HCT116 (cell line): ENCODE measurements around the gene ZDHHC14. TPM values are rescaled to one million over a fixed set of nuclear protein-coding genes. Genes with fewer than 3 reads are reported as not detected.

Experiments
- ATAC-seq: fragments of 200-7000 bp; cut with Tn5 transposase; 2 replicates; pipeline ENCODE4 v1.9.1; 2020; ENCODE audit warnings: mild to moderate bottlenecking, moderate library complexity
- BruUV-seq: library from RNA; stranded (reverse); fragments of 400-500 nt; replicated peaks from 2 replicates; lab custom pipeline; 2021; lab: Mats Ljungman, UMichigan
- CTCF ChIA-PET: fragments of 300-600 bp; sonication (Branson Sonifier 250); formaldehyde crosslinking; loops from one replicate; lab custom pipeline; 2021; ENCODE audit warnings: antibody characterized with exemption; lab: Charles Lee
- POLR2A ChIA-PET: fragments of 300-600, 350-600 bp; sonication (Branson Sonifier 250); formaldehyde crosslinking; loops from one replicate; lab custom pipeline; 2021; ENCODE audit warnings: antibody characterized with exemption; lab: Charles Lee
- RAD21 ChIA-PET, 2 experiments: fragments of 300-600 bp; sonication (Branson Sonifier 250); formaldehyde crosslinking; loops; one replicate each; lab custom pipeline; 2023; ENCODE audit warnings: low total read pairs in 2 of 2; ENCODE audit not compliant: uncharacterized antibody in 2 of 2, unreplicated experiment in 2 of 2, low non-redundant PET in 1 of 2; lab: Charles Lee
- DNase-seq: peaks from one replicate; pipeline ENCODE4 v3.0.0-alpha.2; 2010; ENCODE audit warnings: low read depth, low spot score
- H2AFZ ChIP-seq: fragments of 200-600 bp; shearing (Covaris generic), sonication (generic); 2 replicates; pipeline ENCODE4 v1.6.1; 2017; ENCODE audit warnings: low read depth, mixed run types, mixed read lengths, antibody characterized with exemption, low read length; ENCODE audit not compliant: poor library complexity, severe bottlenecking
- H3K27ac ChIP-seq: 2 replicates; pipeline ENCODE4 v1.5.1; 2012; ENCODE audit warnings: low read depth, low read length
- H3K27me3 ChIP-seq: fragments of 200-600 bp; sonication (generic); 2 replicates; pipeline ENCODE4 v1.6.1; 2016; ENCODE audit warnings: mixed run types, low read length, mixed read lengths; ENCODE audit not compliant: insufficient read depth
- H3K36me3 ChIP-seq, 2 experiments: fragments of 200-500 bp in 1 of 2; fragments of 200-600 bp in 1 of 2; sonication (Bioruptor generic) in 1 of 2; sonication (generic) in 1 of 2; 2 replicates each; pipeline versions ENCODE4 v1.5.1 to v1.6.1; 2014 to 2016; ENCODE audit warnings: low read length in 2 of 2, inconsistent platforms in 1 of 2, mixed read lengths in 1 of 2, mixed run types in 1 of 2; ENCODE audit not compliant: insufficient read depth in 2 of 2, control insufficient read depth in 1 of 2
- H3K4me1 ChIP-seq, 2 experiments: fragments of 200-600 bp in 1 of 2; sonication (generic) in 1 of 2; 2 replicates each; pipeline versions ENCODE4 v1.5.1 to v1.6.1; 2012 to 2017; ENCODE audit warnings: low read length in 2 of 2, inconsistent platforms in 1 of 2, mild to moderate bottlenecking in 1 of 2, mixed read lengths in 1 of 2, mixed run types in 1 of 2, moderate library complexity in 1 of 2; ENCODE audit not compliant: insufficient read depth in 2 of 2, control insufficient read depth in 1 of 2
- H3K4me2 ChIP-seq: fragments of 200-600 bp; sonication (generic); 2 replicates; pipeline ENCODE4 v1.6.1; 2017; ENCODE audit warnings: mixed run types, low read length, mixed read lengths
- H3K4me3 ChIP-seq, 2 experiments: fragments of 200-600 bp in 1 of 2; sonication (generic) in 1 of 2; replicated peaks in 1 of 2; 2 replicates each; pipeline ENCODE4 v1.5.1; 2011 to 2016; ENCODE audit warnings: low read length in 2 of 2, control low read depth in 1 of 2, low read depth in 1 of 2, mild to moderate bottlenecking in 1 of 2, mixed read lengths in 1 of 2, mixed run types in 1 of 2
- H3K79me2 ChIP-seq: fragments of 200-600 bp; sonication (generic); 2 replicates; pipeline ENCODE4 v1.6.1; 2017; ENCODE audit warnings: mild to moderate bottlenecking, mixed run types, low read length, moderate library complexity, mixed read lengths; ENCODE audit not compliant: insufficient read depth
- H3K9ac ChIP-seq: fragments of 200-600 bp; sonication (generic); 2 replicates; pipeline ENCODE4 v1.6.1; 2016; ENCODE audit warnings: low read length, mixed read lengths
- H3K9me2 ChIP-seq: fragments of 200-600 bp; sonication (generic), shearing (Covaris generic); 2 replicates; pipeline ENCODE4 v1.6.1; 2017; ENCODE audit warnings: mixed run types, mild to moderate bottlenecking, moderate library complexity; ENCODE audit not compliant: insufficient read depth
- H3K9me3 ChIP-seq, 2 experiments: fragments of 200-500 bp in 1 of 2; fragments of 200-600 bp in 1 of 2; sonication (Bioruptor generic) in 1 of 2; sonication (generic) in 1 of 2; 2 replicates each; pipeline ENCODE4 v1.6.1; 2014 to 2017; ENCODE audit warnings: low read length in 2 of 2, mixed read lengths in 2 of 2, inconsistent platforms in 1 of 2, low read depth in 1 of 2, mild to moderate bottlenecking in 1 of 2, mixed run types in 1 of 2, moderate library complexity in 1 of 2; ENCODE audit not compliant: control insufficient read depth in 1 of 2, insufficient read depth in 1 of 2
- H4K20me1 ChIP-seq: fragments of 200-600 bp; sonication (generic), shearing (Covaris generic); 2 replicates; pipeline ENCODE4 v1.6.1; 2017; ENCODE audit warnings: mixed run types, mild to moderate bottlenecking, moderate library complexity; ENCODE audit not compliant: insufficient read depth
- ATF3 ChIP-seq: IDR thresholded peaks from 2 replicates; pipeline ENCODE4 v1.6.1; 2012
- CBX3 ChIP-seq: IDR thresholded peaks from 2 replicates; pipeline ENCODE4 v1.6.1; 2012; ENCODE audit warnings: low read depth
- CEBPB ChIP-seq: IDR thresholded peaks from 2 replicates; pipeline ENCODE4 v1.6.1; 2012; ENCODE audit warnings: low read depth
- EGR1 ChIP-seq: IDR thresholded peaks from 2 replicates; pipeline ENCODE4 v1.6.1; 2012; ENCODE audit warnings: low read depth
- ELF1 ChIP-seq: IDR thresholded peaks from 2 replicates; pipeline ENCODE4 v1.6.1; 2012; ENCODE audit warnings: low read depth, borderline replicate concordance
- EZH2 ChIP-seq: fragments of 200-600 bp; sonication (generic); IDR thresholded peaks from 2 replicates; pipeline ENCODE4 v1.6.1; 2017; ENCODE audit warnings: antibody characterized with exemption, mixed run types
- EZH2phosphoT487 ChIP-seq: fragments of 200-600 bp; IDR thresholded peaks from 2 replicates; pipeline ENCODE4 v1.6.1; 2018; ENCODE audit warnings: antibody characterized with exemption, borderline replicate concordance
- FOSL1 ChIP-seq: IDR thresholded peaks from 2 replicates; pipeline ENCODE4 v1.6.1; 2012; ENCODE audit warnings: low read depth
- MAX ChIP-seq: IDR thresholded peaks from 2 replicates; pipeline ENCODE4 v1.6.1; 2012
- POLR2A ChIP-seq: IDR thresholded peaks from 2 replicates; pipeline ENCODE4 v1.7.0; 2011; ENCODE audit warnings: borderline replicate concordance; ENCODE audit not compliant: insufficient read depth, insufficient read length; ENCODE audit errors: extremely low read depth
- RAD21 ChIP-seq: IDR thresholded peaks from 2 replicates; pipeline ENCODE4 v1.6.1; 2012; ENCODE audit warnings: low read depth, mild to moderate bottlenecking
- SIN3A ChIP-seq: IDR thresholded peaks from 2 replicates; pipeline ENCODE4 v1.6.1; 2012; ENCODE audit warnings: low read depth
- SP1 ChIP-seq: IDR thresholded peaks from 2 replicates; pipeline ENCODE4 v1.6.1; 2012; ENCODE audit warnings: low read depth
- SRF ChIP-seq: IDR thresholded peaks from 2 replicates; pipeline ENCODE4 v1.6.1; 2012; ENCODE audit warnings: low read depth
- TCF7L2 ChIP-seq: IDR thresholded peaks from 2 replicates; pipeline ENCODE4 v1.7.0; 2011; ENCODE audit warnings: borderline replicate concordance, inconsistent platforms; ENCODE audit not compliant: insufficient read depth, insufficient read length; ENCODE audit errors: extremely low read depth
- YY1 ChIP-seq: IDR thresholded peaks from 2 replicates; pipeline ENCODE4 v1.6.1; 2011; ENCODE audit warnings: low read length, low read depth, moderate library complexity, mild to moderate bottlenecking; ENCODE audit not compliant: insufficient replicate concordance; ENCODE audit errors: extremely low read depth
- ZBTB33 ChIP-seq: IDR thresholded peaks from 2 replicates; pipeline ENCODE4 v1.6.1; 2011; ENCODE audit warnings: mild to moderate bottlenecking, low read length, moderate library complexity; ENCODE audit not compliant: insufficient replicate concordance; ENCODE audit errors: extremely low read depth
- ZFX ChIP-seq: fragments of 450-650 bp; IDR thresholded peaks from 2 replicates; pipeline ENCODE4 v1.6.1; 2017
- intact Hi-C: fragments of 100-400 bp; cut with micrococcal nuclease; formaldehyde crosslinking; loops from 2 replicates; pipeline ENCODE4 v1.10.0; 2022
- total RNA-seq: library from RNA; stranded (reverse); gene quantifications from one replicate; pipeline ENCODE4 v1.2.1, GENCODE V29; 2021; ENCODE audit not compliant: unreplicated experiment
- TF ChIP-seq, protein P1 (sequence below), 3 experiments: fragments of 200-600 bp in 1 of 3; sonication (generic) in 1 of 3; IDR thresholded peaks in 2 of 3; conservative IDR thresholded peaks in 1 of 3; 2 replicates each; pipeline ENCODE4 v1.5.1; 2012 to 2017; ENCODE audit warnings: low read depth in 2 of 3, low read length in 2 of 3, antibody characterized with exemption in 1 of 3, borderline replicate concordance in 1 of 3, control low read depth in 1 of 3, mild to moderate bottlenecking in 1 of 3, mixed read lengths in 1 of 3, mixed run types in 1 of 3, moderate library complexity in 1 of 3; ENCODE audit not compliant: insufficient read depth in 1 of 3

ZDHHC14 gene
- total RNA-seq, 1 experiment from 2014 or later: 5.3 TPM

DNA sequence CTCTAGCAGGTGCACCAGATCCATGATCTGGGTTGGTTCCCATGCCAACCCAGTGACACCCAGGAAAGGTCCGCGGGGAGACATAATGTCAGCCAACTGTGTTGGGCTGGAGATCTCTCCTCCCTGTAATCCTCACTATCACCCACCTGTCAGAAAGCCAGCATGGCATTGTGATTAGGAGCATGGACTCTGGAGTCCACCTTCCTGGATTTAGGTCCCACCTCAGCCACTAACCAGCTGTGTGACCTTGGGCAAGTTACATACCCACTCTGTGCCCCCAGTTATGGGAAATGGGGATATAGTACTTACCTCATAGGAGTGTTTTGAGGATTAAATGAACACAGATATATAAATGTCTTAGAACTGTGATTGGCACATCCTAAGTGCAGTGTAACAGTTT lies 97.9 kb downstream of the ZDHHC14 start:
- H3K27ac ChIP-seq: no peak overlapping the region
- RAD21 ChIA-PET: no interaction called here

More for the DNA sequence above, 97.9 kb downstream of the ZDHHC14 start:
- no peak for ATAC-seq
- H3K79me2 ChIP-seq: no peaks in the 10 kb centered on the region
- no peak overlapping the region for H3K4me3 ChIP-seq
- H4K20me1 ChIP-seq: no peaks in the 10 kb centered on the region
- H3K9me3 ChIP-seq: no peaks in the 10 kb centered on the region
- DNase-seq: no peak
- no TSS peak for BruUV-seq
- intact Hi-C loops: no loop called here
- no peaks in the 10 kb centered on the region for H3K9me2 ChIP-seq
- H3K36me3 ChIP-seq: no peaks in the 10 kb centered on the region
- H3K27me3 ChIP-seq: no peaks in the 10 kb centered on the region
- TF ChIP-seq POLR2A (no peak), EZH2 (no peak), SRF (no peak), SP1 (no peak), ATF3 (no peak), CEBPB (no peak), EZH2phosphoT487 (no peak), SIN3A (no peak), ZFX (no peak), EGR1 (no peak), FOSL1 (no peak), TCF7L2 (no peak), ZBTB33 (no peak), CBX3 (no peak), RAD21 (no peak), ELF1 (no peak), YY1 (no peak), MAX (no peak)
- TF ChIP-seq, protein P1, sequence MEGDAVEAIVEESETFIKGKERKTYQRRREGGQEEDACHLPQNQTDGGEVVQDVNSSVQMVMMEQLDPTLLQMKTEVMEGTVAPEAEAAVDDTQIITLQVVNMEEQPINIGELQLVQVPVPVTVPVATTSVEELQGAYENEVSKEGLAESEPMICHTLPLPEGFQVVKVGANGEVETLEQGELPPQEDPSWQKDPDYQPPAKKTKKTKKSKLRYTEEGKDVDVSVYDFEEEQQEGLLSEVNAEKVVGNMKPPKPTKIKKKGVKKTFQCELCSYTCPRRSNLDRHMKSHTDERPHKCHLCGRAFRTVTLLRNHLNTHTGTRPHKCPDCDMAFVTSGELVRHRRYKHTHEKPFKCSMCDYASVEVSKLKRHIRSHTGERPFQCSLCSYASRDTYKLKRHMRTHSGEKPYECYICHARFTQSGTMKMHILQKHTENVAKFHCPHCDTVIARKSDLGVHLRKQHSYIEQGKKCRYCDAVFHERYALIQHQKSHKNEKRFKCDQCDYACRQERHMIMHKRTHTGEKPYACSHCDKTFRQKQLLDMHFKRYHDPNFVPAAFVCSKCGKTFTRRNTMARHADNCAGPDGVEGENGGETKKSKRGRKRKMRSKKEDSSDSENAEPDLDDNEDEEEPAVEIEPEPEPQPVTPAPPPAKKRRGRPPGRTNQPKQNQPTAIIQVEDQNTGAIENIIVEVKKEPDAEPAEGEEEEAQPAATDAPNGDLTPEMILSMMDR (IDR thresholded peaks at IDR 0.05 in 2 of 3, conservative IDR thresholded peaks at IDR 0.05 in 1 of 3; ENCODE audit: borderline replicate concordance in 1 of 3, insufficient read depth in 1 of 3, low read depth in 2 of 3, low read length in 2 of 3): no peak
- TF ChIP-seq, all 23 proteins: peak for 0
- ChIA-PET POLR2A (no interaction called here), CTCF (no interaction called here)
- Histone ChIP-seq H2AFZ (no peak overlapping the region), H3K4me2 (no peak overlapping the region), H3K4me1 (peaks cover 0 to 5% of the 10 kb centered on the region in 2 experiments; a peak in 1 of 4 replicates), H3K9ac (no peak overlapping the region)
